GM21825 (cell line): ENCODE results near the gene MXD4.
A peak's percentile ranks its signal among the peaks of the same experiment; 100 is the strongest.

Source experiments
- ATAC-seq: cut with Tn5 transposase; IDR thresholded peaks from one replicate; pipeline ENCODE4 v1.9.1; 2021; ENCODE audit warnings: mild to moderate bottlenecking, moderate library complexity; ENCODE audit not compliant: unreplicated experiment

Gene MXD4

GRCh38 chr4:2264481-2265041 is 2.7 kb upstream of the MXD4 start:
- no peak for ATAC-seq

GRCh38 chr4:2263926-2264321 is 2.0 kb upstream of the MXD4 start:
- ATAC-seq, result no peak

- no peak for ATAC-seq
Observed at GRCh38 chr4:2262944-2263250, 988 bp upstream of the MXD4 start.

GRCh38 chr4:2262145-2262943 is 435 bp upstream of the MXD4 start:
- ATAC-seq, result peak; percentile 88

- ATAC-seq, result no peak
Observed at GRCh38 chr4:2261110-2261852, 628 bp downstream of the MXD4 start.

GRCh38 chr4:2260344-2261109 is 1.4 kb downstream of the MXD4 start:
- ATAC-seq, result no peak

GRCh38 chr4:2259541-2260343 is 2.2 kb downstream of the MXD4 start:
- no peak for ATAC-seq

GRCh38 chr4:2259036-2259540 is 2.8 kb downstream of the MXD4 start:
- ATAC-seq, result no peak

- no peak for ATAC-seq
Observed at GRCh38 chr4:2258091-2259035, 3.5 kb downstream of the MXD4 start.

GRCh38 chr4:2257361-2258081 is 4.4 kb downstream of the MXD4 start:
- no peak for ATAC-seq

- no peak for ATAC-seq
Observed at GRCh38 chr4:2256781-2257191, 5.1 kb downstream of the MXD4 start.

GRCh38 chr4:2256156-2256731 is 5.7 kb downstream of the MXD4 start:
- ATAC-seq, result no peak

- ATAC-seq, result no peak
Observed at GRCh38 chr4:2255501-2256155, 6.3 kb downstream of the MXD4 start.

- ATAC-seq, result no peak
Observed at GRCh38 chr4:2254665-2255500, 7.0 kb downstream of the MXD4 start.

GRCh38 chr4:2253160-2254084 is 8.5 kb downstream of the MXD4 start:
- ATAC-seq, result no peak
